CD8-positive, alpha-beta memory T cell (primary cell): Measurements from ENCODE around the gene TMEM161B. TPM values are rescaled to one million over a fixed set of nuclear protein-coding genes. Genes with fewer than 3 reads are reported as not detected.
"Not testable (repeated sequence)": the region's sequence is repeated elsewhere in the genome, so short reads cannot be mapped to it uniquely, and the experiment has no call there.

Experiments
- CTCF ChIA-PET: fragments of 350-600 bp; sonication (Branson Sonifier 250); formaldehyde crosslinking; loops from one replicate; lab custom pipeline; 2021; ENCODE audit warnings: antibody characterized with exemption; lab: Charles Lee
- POLR2A ChIA-PET: fragments of 350-600 bp; sonication (Branson Sonifier 250); formaldehyde crosslinking; loops from one replicate; lab custom pipeline; 2021; ENCODE audit warnings: antibody characterized with exemption; lab: Charles Lee
- DNase-seq, 5 donors: peaks; one replicate each; pipeline versions ENCODE4 v3.0.0 to v3.0.0-alpha.2; 2020 to 2022; ENCODE audit warnings: mixed read lengths in 1 of 5
- H3K27ac ChIP-seq: one replicate; pipeline ENCODE4 v1.7.0; 2013; ENCODE audit warnings: low read depth, mild to moderate bottlenecking, low read length, moderate library complexity
- H3K27me3 ChIP-seq: 2 replicates; pipeline ENCODE4 v1.7.0; 2013; ENCODE audit warnings: low read length, mild to moderate bottlenecking; ENCODE audit not compliant: insufficient read depth, poor library complexity, severe bottlenecking
- H3K36me3 ChIP-seq: 2 replicates; pipeline ENCODE4 v1.7.0; 2013; ENCODE audit warnings: mild to moderate bottlenecking, low read length, moderate library complexity; ENCODE audit not compliant: insufficient read depth
- H3K4me1 ChIP-seq: 2 replicates; pipeline ENCODE4 v1.7.0; 2013; ENCODE audit warnings: mild to moderate bottlenecking, low read length, moderate library complexity; ENCODE audit not compliant: insufficient read depth
- H3K4me3 ChIP-seq: 2 replicates; pipeline ENCODE4 v1.7.0; 2013; ENCODE audit warnings: mild to moderate bottlenecking, low read length
- H3K9me3 ChIP-seq: 2 replicates; pipeline ENCODE4 v1.7.0; 2013; ENCODE audit warnings: mild to moderate bottlenecking, low read length
- H3K27ac Mint-ChIP-seq, 8 donors: one replicate each; pipeline ENCODE4 v1.8.0; 2020 to 2021; ENCODE audit warnings: mixed read lengths in 8 of 8, mild to moderate bottlenecking in 6 of 8, inconsistent platforms in 3 of 8, moderate library complexity in 3 of 8
- H3K27me3 Mint-ChIP-seq, 2 donors: one replicate each; pipeline ENCODE4 v1.8.0; 2020 to 2021; ENCODE audit warnings: mixed read lengths in 2 of 2, mild to moderate bottlenecking in 1 of 2, moderate library complexity in 1 of 2
- H3K36me3 Mint-ChIP-seq, 3 donors: one replicate each; pipeline ENCODE4 v1.8.0; 2020 to 2021; ENCODE audit warnings: mixed read lengths in 3 of 3, inconsistent platforms in 1 of 3, mild to moderate bottlenecking in 1 of 3
- H3K4me1 Mint-ChIP-seq, 3 donors: one replicate each; pipeline ENCODE4 v1.8.0; 2020 to 2021; ENCODE audit warnings: mixed read lengths in 3 of 3, inconsistent platforms in 1 of 3, mild to moderate bottlenecking in 1 of 3
- H3K4me3 Mint-ChIP-seq, 7 donors: one replicate each; pipeline ENCODE4 v1.8.0; 2020 to 2021; ENCODE audit warnings: mixed read lengths in 7 of 7, mild to moderate bottlenecking in 6 of 7, moderate library complexity in 4 of 7, inconsistent platforms in 2 of 7
- H3K9me3 Mint-ChIP-seq, 5 donors: one replicate each; pipeline ENCODE4 v1.8.0; 2020 to 2022; ENCODE audit warnings: mixed read lengths in 5 of 5, mild to moderate bottlenecking in 3 of 5, moderate library complexity in 2 of 5, inconsistent platforms in 1 of 5
- polyA plus RNA-seq: library from polyadenylated mRNA; unstranded; fragments of 300-500 nt; fragmentation: Illumina TruSeq; gene quantifications from one replicate; pipeline ENCODE4 v1.2.3, GENCODE V29; 2021
- total RNA-seq, 2 experiments: library from RNA; stranded (reverse); gene quantifications; one replicate each; pipeline ENCODE4 v1.2.3, GENCODE V29; 2021

The TMEM161B gene
- total and polyA plus RNA-seq, 3 experiments from 2014 or later = 9.8 to 23.6 (median 20.5) TPM

GRCh38 chr5:88248743-88249540 is 19.7 kb downstream of the TMEM161B start:
- H3K36me3 Mint-ChIP-seq = peaks cover 0 to 14% (median 10%) of the 10 kb centered on the region in 3 donors
- peaks cover 68 to 93% (median 84%) of the 10 kb centered on the region in 3 donors for H3K4me1 Mint-ChIP-seq
- Histone ChIP-seq H3K27ac (no peak overlapping the region), H3K4me3 (no peak overlapping the region), H3K9me3 (no peaks in the 10 kb centered on the region), H3K27me3 (no peaks in the 10 kb centered on the region), H3K36me3 (no peaks in the 10 kb centered on the region), H3K4me1 (peaks cover 15% of the 10 kb centered on the region)
- DNase-seq = no peak
- H3K27ac Mint-ChIP-seq = peak overlapping the region in 1 of 8 donors; percentile 71
- H3K9me3 Mint-ChIP-seq = no peaks in the 10 kb centered on the region
- ChIA-PET CTCF (no interaction called here), POLR2A (no interaction called here)
- H3K4me3 Mint-ChIP-seq = no peak overlapping the region
- H3K27me3 Mint-ChIP-seq = no peaks in the 10 kb centered on the region

- POLR2A ChIA-PET = no interaction called here
- CTCF ChIA-PET = no interaction called here
- no peak overlapping the region for H3K4me3 Mint-ChIP-seq
Measured at GRCh38 chr5:88248094-88248493, 20.6 kb downstream of the TMEM161B start.

GRCh38 chr5:88245893-88246244 is 22.8 kb downstream of the TMEM161B start:
- H3K4me3 ChIP-seq = no peak overlapping the region
- H3K4me3 Mint-ChIP-seq = no peak overlapping the region
- no peak overlapping the region for H3K27ac Mint-ChIP-seq
- H3K4me1 ChIP-seq = peaks cover 10% of the 10 kb centered on the region
- H3K9me3 Mint-ChIP-seq = no peaks in the 10 kb centered on the region
- ChIA-PET POLR2A (no interaction called here), CTCF (no interaction called here)
- peaks cover 0 to 11% (median 5%) of the 10 kb centered on the region in 3 donors for H3K36me3 Mint-ChIP-seq
- no peaks in the 10 kb centered on the region for H3K27me3 Mint-ChIP-seq
- H3K9me3 ChIP-seq = no peaks in the 10 kb centered on the region
- peaks cover 65 to 90% (median 80%) of the 10 kb centered on the region in 3 donors for H3K4me1 Mint-ChIP-seq
- DNase-seq = no peak
- H3K36me3 ChIP-seq = no peaks in the 10 kb centered on the region
- H3K27ac ChIP-seq = no peak overlapping the region
- no peaks in the 10 kb centered on the region for H3K27me3 ChIP-seq

More at GRCh38 chr5:88248094-88248493, 20.6 kb downstream of the TMEM161B start:
- no peaks in the 10 kb centered on the region for H3K9me3 ChIP-seq
- no peaks in the 10 kb centered on the region for H3K27me3 ChIP-seq
- peaks cover 0 to 16% (median 12%) of the 10 kb centered on the region in 3 donors for H3K36me3 Mint-ChIP-seq
- DNase-seq = no peak
- H3K36me3 ChIP-seq = no peaks in the 10 kb centered on the region
- no peak overlapping the region for H3K27ac Mint-ChIP-seq
- no peak overlapping the region for H3K4me3 ChIP-seq
- H3K27me3 Mint-ChIP-seq = no peaks in the 10 kb centered on the region
- no peaks in the 10 kb centered on the region for H3K9me3 Mint-ChIP-seq
- peaks cover 15% of the 10 kb centered on the region for H3K4me1 ChIP-seq
- peaks cover 68 to 94% (median 87%) of the 10 kb centered on the region in 3 donors for H3K4me1 Mint-ChIP-seq
- no peak overlapping the region for H3K27ac ChIP-seq

- no peak overlapping the region for H3K4me3 Mint-ChIP-seq
- H3K27me3 ChIP-seq = no peaks in the 10 kb centered on the region
- H3K9me3 ChIP-seq = no peaks in the 10 kb centered on the region
- ChIA-PET POLR2A (no interaction called here), CTCF (no interaction called here)
- peaks cover 0 to 9% (median 3%) of the 10 kb centered on the region in 3 donors for H3K36me3 Mint-ChIP-seq
- DNase-seq = no peak
- no peak overlapping the region for H3K27ac Mint-ChIP-seq
- H3K4me1 ChIP-seq = peaks cover 5% of the 10 kb centered on the region
- H3K27ac ChIP-seq = no peak overlapping the region
- no peak overlapping the region for H3K4me3 ChIP-seq
- H3K36me3 ChIP-seq = no peaks in the 10 kb centered on the region
- peaks cover 60 to 85% (median 75%) of the 10 kb centered on the region in 3 donors for H3K4me1 Mint-ChIP-seq
- no peaks in the 10 kb centered on the region for H3K27me3 Mint-ChIP-seq
- H3K9me3 Mint-ChIP-seq = no peaks in the 10 kb centered on the region
Measured at GRCh38 chr5:88245241-88245892, 23.3 kb downstream of the TMEM161B start.

- H3K36me3 ChIP-seq = no peaks in the 10 kb centered on the region
- no peaks in the 10 kb centered on the region for H3K27me3 ChIP-seq
- H3K9me3 ChIP-seq = no peaks in the 10 kb centered on the region
- H3K4me1 Mint-ChIP-seq = peaks cover 54 to 78% (median 68%) of the 10 kb centered on the region in 3 donors
- H3K27ac ChIP-seq = no peak overlapping the region
- no peak overlapping the region for H3K4me3 Mint-ChIP-seq
- no peak for DNase-seq
- ChIA-PET POLR2A (no interaction called here), CTCF (no interaction called here)
- peaks cover 0 to 10% (median 7%) of the 10 kb centered on the region in 3 donors for H3K36me3 Mint-ChIP-seq
- no peaks in the 10 kb centered on the region for H3K4me1 ChIP-seq
- H3K27me3 Mint-ChIP-seq = no peaks in the 10 kb centered on the region
- H3K4me3 ChIP-seq = no peak overlapping the region
- H3K9me3 Mint-ChIP-seq = no peaks in the 10 kb centered on the region
- no peak overlapping the region for H3K27ac Mint-ChIP-seq
Measured at GRCh38 chr5:88244686-88245085, 24.0 kb downstream of the TMEM161B start.

GRCh38 chr5:88243493-88243892 is 25.2 kb downstream of the TMEM161B start:
- H3K27me3 Mint-ChIP-seq, H3K4me1 ChIP-seq, H3K4me3 Mint-ChIP-seq, DNase-seq, H3K27ac Mint-ChIP-seq, H3K27me3 ChIP-seq, CTCF ChIA-PET, H3K4me3 ChIP-seq, POLR2A ChIA-PET, H3K9me3 ChIP-seq, H3K9me3 Mint-ChIP-seq, H3K36me3 ChIP-seq, H3K27ac ChIP-seq: not testable (repeated sequence)
- peaks cover 46 to 66% (median 62%) of the 10 kb centered on the region in 3 donors for H3K4me1 Mint-ChIP-seq
- peaks cover 0 to 15% (median 7%) of the 10 kb centered on the region in 3 donors for H3K36me3 Mint-ChIP-seq

- Histone ChIP-seq H3K36me3 (peaks cover 4% of the 10 kb centered on the region), H3K27me3 (no peaks in the 10 kb centered on the region), H3K4me3 (no peak overlapping the region), H3K4me1 (no peaks in the 10 kb centered on the region), H3K9me3 (no peaks in the 10 kb centered on the region), H3K27ac (no peak overlapping the region)
- Mint-ChIP-seq H3K36me3 (peaks cover 11 to 41% (median 14%) of the 10 kb centered on the region in 3 donors), H3K27ac (no peak overlapping the region), H3K27me3 (no peaks in the 10 kb centered on the region), H3K4me1 (peaks cover 14 to 35% (median 26%) of the 10 kb centered on the region in 3 donors), H3K9me3 (no peaks in the 10 kb centered on the region), H3K4me3 (no peak overlapping the region)
- POLR2A ChIA-PET = no interaction called here
- no peak for DNase-seq
- CTCF ChIA-PET = no interaction called here
Measured at GRCh38 chr5:88238732-88239131, 29.9 kb downstream of the TMEM161B start.
